Left hindlimb (tissue), 1 donor: ENCODE measurements around the gene SLC25A11.
A peak's percentile ranks its signal among the peaks of the same experiment; 100 is the strongest.

Experiments used
- DNase-seq: peaks from one replicate; pipeline ENCODE4 v3.0.0-alpha.2; 2018

Gene SLC25A11

GRCh38 chr17:4965311-4965986, 25.6 kb upstream of the SLC25A11 start:
- no peak for DNase-seq

GRCh38 chr17:4960279-4960922, 20.6 kb upstream of the SLC25A11 start:
- DNase-seq, result no peak

GRCh38 chr17:4959261-4959965, 19.6 kb upstream of the SLC25A11 start:
- no peak for DNase-seq

- no peak for DNase-seq
Observed at GRCh38 chr17:4958102-4958501, 18.3 kb upstream of the SLC25A11 start.

GRCh38 chr17:4956493-4957061, 16.7 kb upstream of the SLC25A11 start:
- DNase-seq, result no peak

- no peak for DNase-seq
Observed at GRCh38 chr17:4955091-4955490, 15.2 kb upstream of the SLC25A11 start.

GRCh38 chr17:4953451-4953961, 13.7 kb upstream of the SLC25A11 start:
- peak; percentile 79 for DNase-seq

- no peak for DNase-seq
Observed at GRCh38 chr17:4951486-4951885, 11.6 kb upstream of the SLC25A11 start.

GRCh38 chr17:4950746-4951204, 10.9 kb upstream of the SLC25A11 start, which contains the start of gene ENO3:
TSS of gene ENO3 (plus strand) at chr17:4951119. CDS start at chr17:4951830, 711 bp downstream.
- DNase-seq, result no peak

- peak; percentile 48 for DNase-seq
Observed at GRCh38 chr17:4950075-4950745, 10.4 kb upstream of the SLC25A11 start.

- DNase-seq, result peak; percentile 79
Observed at GRCh38 chr17:4949321-4950074, 9.7 kb upstream of the SLC25A11 start.

GRCh38 chr17:4948931-4949320, 9.1 kb upstream of the SLC25A11 start:
- peak; percentile 92 for DNase-seq

GRCh38 chr17:4948166-4948930, 8.5 kb upstream of the SLC25A11 start, which contains the start of gene PFN1:
TSS of gene PFN1 (minus strand) at chr17:4948530. CDS start at chr17:4948394, 136 bp downstream.
- DNase-seq, result peak; percentile 94

GRCh38 chr17:4947411-4948165, 7.7 kb upstream of the SLC25A11 start:
- DNase-seq, result peak; percentile 84

GRCh38 chr17:4947010-4947410, 7.2 kb upstream of the SLC25A11 start:
- DNase-seq, result no peak

GRCh38 chr17:4946312-4946976, 6.6 kb upstream of the SLC25A11 start:
- DNase-seq, result no peak

- no peak for DNase-seq
Observed at GRCh38 chr17:4945944-4946280, 6.1 kb upstream of the SLC25A11 start.

GRCh38 chr17:4945176-4945943, 5.5 kb upstream of the SLC25A11 start:
- no peak for DNase-seq
